Activated CD4-positive, alpha-beta T cell treated with anti-CD3 and anti-CD28 coated beads for 4 hours (primary cell): Measurements from ENCODE around the gene DCDC2C.

Source experiments
- DNase-seq, 2 donors: peaks; one replicate each; pipeline ENCODE4 v3.0.0-alpha.2; 2020

The DCDC2C gene

DNA sequence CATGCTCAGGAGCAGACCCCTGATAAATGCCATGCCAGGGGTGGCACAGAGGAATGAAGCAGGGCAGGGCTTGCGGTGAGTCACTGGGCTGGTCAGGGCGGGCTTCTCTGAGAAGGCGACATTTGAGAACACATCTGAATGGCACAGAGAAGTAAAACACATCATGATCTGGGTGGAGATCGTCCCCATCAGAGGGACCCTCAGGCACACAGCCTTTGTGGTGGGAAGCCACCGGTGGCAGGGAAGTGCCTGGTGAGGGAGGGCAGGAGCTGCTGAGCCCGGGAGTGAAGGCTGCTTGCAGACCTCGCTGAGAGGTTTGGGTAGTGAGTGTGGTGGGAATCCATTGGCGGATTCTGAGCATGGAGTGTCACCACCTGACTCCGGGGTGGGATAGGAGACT, 44.5 kb downstream of the DCDC2C start:
- no peak for DNase-seq

DNA sequence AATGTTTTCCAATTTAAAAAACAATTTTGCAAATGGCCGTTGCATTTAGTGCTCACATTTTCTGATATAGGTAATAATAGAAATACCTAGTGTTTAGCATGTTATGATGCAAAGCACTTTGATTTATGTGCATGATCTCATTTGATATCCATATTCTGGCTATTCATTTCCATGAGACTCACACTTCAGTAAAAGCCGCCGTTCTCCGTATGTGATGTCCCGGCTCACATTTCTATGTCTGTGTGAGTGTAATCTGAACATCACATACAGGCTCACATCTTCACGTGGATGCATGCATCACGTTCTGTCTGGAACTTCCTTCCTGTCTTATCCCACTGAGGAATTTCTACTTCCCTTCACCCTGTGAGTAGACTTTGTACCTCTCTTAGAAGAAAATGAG, 45.8 kb downstream of the DCDC2C start:
- no peak for DNase-seq

DNA sequence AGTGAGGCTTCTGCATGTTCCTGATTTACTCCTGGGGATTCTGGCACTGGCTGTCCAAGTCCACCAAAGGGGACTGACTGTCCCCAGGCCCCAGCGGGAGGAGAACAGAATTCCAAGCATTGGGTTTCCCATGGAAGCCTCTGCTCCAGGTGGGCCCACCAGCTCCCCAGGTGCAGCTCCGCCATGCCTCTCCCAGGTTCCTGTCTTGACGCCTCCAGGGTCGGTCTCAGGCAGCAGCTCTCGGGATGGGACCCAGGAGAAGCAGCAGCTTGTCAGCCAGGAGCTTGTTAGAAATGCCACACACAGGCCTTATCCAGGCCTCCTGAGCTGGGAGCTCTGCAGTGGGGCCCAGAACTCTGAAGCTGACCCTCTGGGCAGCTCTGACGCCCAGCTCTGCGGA, 47.9 kb downstream of the DCDC2C start:
- DNase-seq = no peak

DNA sequence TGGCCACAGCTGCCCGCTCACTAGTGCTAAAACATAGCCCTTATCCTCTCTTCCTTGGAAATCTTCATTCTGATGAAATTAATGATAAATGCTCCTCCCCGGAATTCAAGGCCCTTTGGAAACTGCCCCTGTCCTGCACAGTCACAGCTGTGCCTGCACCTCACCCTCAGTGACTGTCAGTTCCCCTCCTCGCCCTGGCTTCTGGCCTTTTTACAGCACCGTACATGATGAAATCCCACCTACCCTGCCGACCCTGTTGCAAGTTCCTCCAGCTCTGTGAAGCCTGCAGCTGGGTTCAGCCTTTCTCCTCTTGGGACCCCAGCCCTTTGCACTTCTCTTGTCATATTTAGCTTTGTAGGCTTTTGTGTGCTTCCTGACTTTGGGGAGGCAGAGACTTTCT, 48.4 kb downstream of the DCDC2C start:
- DNase-seq = no peak

DNA sequence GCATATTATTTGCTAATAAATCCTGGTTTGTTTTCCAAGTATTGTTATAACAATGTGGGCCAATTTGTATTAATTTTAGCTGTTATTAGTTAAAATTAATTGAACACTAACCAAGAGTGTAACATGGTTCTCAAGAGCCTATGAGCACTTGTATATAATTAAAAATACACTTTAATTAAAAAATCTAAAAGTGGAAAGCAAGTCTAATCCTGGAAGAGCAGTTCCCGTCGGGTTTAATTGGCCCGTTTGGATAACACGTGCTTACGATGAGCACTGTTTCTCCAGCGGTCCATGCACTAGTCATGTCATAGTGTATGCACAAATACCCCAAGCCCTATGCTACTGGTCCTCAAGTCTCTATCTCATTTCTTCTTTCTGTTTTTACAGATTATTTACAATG, 49.0 kb downstream of the DCDC2C start:
- DNase-seq = no peak

DNA sequence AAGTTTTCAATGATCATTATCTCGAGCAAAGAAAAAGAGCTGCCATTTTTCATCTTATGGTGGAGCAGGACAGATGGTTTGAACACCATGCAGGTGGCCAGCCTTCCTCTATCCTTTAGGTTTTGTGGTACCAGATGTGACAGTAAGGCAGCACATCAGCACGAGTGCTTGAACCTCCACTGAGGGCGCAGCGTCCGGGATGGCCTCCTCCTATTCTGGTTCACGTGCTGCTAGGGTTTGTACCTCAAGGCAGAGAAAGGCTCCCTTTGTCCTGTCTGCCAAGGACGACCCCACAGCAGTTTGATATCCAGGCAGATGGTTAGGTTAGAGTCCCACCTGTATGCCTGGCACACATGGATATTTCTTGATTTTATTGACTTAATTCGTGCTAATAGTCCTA, 50.2 kb downstream of the DCDC2C start:
- no peak for DNase-seq

DNA sequence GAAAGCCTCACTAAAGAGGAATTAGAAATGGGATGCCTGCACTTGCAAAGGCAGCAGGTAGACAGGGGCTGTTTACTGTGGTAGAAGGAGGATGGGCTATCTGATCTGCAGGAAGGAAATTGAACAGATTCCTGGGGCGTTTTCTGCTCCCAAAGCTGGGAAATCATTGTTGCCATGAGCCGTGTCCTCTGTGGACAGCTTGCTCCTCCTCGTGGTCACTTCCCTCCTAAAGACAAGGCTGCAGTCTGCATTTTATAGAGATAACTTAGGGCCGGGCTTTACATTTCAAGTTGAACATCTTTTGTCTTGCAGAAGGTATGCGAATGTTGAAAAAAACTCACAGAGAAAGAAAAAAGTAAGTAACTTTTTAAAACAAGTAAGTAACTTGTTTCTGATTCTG, 50.9 kb downstream of the DCDC2C start:
- no peak for DNase-seq

DNA sequence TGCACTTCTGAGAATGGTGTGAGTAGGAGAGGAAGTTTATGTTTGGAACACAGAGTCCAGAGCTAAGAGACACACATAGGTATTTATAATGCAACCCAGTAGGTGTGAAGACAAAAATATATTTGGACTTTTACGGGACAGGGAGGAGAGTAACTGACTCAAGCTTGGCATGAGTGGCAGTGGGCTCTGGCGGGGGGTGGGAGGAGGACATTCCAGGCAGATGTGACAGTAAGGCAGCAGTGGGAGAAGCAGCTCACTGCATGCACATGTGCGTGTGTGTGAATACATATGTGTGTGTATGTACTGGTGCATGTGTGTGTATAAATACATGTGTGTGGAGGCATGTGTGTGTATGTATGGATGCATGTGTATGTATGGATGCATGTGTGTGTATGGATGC, 51.4 kb downstream of the DCDC2C start:
- no peak for DNase-seq

DNA sequence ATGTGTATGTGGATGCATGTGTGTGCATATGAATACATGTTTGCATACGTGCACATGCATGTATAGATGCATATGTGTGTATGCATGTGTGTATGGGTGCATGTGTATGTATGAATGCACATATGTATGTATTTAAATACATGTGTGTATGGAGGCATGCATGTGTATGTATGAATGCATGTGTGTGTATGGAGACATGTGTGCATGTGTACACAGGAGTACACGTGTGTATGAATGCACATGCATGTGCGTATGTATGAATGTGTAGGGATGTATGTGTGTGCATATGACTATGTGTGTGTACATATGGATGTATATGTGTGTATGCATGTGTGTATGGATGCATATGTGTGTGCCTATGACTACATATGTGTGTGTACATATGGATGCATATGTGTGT, 51.9 kb downstream of the DCDC2C start:
- no peak for DNase-seq

DNA sequence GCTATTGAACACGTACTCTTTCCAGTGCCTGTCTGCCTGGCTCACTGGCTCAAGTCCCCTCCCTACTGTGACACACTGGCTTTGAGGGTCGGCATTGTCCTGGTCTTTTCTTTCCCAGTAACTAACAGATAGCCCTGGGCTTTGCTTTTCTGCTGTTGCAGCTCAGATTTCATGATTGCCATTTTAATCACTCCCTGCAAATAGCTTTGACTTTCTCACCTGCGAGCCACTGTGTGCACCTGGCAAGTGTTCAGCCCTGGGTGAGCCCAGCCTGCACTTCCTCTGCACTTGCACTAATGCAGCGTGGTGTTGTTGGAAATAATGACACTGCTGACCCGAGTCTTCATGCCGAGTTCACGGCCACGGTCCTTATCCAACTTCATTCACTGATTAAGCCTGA, 52.9 kb downstream of the DCDC2C start:
- no peak for DNase-seq

DNA sequence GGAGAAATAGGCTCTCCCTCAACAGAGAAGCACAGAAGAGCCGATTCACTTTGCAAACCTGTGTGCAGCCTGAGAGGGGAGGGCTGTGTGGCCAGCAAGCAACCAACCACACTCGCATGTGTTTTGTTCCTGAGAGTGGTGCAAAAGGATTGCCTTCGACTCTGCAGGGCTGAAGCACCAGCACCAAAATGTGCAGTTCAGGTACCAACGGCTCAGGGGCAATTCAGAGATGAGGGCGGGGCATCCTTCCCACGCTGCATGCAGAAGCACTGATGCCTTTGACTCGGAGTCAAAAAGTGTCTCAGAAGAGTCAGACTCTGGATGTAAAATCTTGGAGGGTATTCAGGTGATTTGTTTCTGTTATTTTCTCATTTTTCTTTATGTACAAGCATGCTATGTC, 55.5 kb downstream of the DCDC2C start:
- no peak for DNase-seq

DNA sequence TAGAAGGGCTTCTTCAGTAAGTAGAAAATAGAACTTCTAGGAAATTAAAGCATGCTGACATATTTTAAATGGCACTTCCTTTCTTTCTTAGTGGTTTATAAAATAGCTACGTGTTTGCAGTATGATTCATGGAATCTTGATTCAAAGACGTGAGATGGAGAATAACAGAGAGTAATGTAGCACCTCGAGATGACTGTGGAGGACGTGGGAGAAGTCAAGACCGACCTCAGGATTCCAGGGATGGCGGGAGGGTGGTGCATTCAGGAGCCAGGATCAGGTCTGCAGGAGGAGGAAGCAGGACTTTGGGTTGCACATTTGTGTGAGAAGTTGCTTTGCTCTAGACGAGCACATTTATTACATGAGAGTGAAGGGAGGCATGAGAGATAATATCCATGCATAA, 56.0 kb downstream of the DCDC2C start:
- DNase-seq = no peak

DNA sequence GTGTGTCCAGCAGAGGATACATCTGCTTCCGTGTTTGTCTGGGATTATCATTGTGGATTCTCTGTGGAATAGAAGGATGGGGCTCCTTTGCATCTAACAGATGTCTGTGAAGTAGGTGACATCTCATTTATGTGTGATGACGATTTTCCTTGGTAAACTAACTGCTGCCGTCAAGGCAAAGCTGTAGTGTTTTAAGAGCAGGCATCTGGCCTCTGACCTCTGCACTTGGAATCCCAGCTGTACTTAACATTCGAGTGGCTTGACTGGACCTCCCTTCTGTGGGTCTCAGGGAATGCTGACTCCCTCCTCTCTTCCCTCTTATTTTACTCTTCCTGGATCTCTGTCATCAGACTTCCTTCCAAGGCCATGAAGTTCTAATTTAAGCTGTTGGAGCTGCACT, 56.4 kb downstream of the DCDC2C start:
- DNase-seq = no peak

DNA sequence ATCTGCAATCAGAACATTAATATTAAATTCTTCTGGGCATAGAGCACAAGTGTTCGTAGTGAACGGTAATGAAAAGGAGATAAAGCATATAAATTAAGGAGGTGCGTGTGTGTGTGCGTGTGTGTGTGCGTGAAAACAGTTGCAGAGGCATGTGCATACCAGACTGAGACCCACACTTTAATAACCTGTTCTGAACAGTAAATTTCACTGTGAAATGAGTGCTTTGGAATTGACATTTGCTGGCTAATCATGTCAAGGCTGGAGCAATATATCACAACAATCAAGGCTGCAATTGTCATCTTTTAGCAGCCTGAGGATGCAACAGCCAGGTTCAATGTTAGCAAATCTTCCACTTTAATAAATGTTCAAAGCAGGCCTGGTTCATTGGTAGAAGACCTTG, 57.9 kb downstream of the DCDC2C start:
- no peak for DNase-seq

DNA sequence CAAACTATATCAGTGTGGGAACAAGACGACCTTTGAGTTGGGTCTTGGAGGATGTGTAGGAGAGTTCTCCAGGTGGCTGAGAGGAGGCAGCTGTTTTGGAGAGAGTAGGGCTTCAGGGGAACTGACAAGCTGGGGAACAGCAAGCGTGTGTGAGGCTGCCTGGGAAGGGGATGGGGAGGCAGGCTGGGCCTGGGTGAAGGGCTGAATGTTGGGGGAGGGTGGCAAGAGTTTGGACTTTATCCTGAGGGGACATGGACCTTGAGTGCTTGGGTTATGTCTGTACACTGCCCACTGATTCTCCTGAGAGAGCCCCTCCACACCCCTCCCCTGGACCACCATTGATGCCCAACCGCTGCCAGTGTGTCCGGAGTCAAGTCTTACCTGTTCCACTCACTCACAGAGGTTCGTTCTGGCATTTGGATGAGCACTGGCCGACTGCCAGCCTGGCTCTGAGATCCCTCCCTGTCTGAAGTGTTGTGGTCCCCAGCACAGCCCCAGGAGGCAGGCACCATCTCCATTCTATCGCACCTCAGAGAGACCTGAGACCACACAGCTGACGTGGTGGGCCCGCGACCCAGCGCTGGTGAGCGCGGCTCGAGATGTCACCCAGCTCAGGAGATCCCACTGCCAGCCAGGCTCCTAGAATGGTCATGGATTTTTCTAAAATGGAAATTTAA, 59.5 kb downstream of the DCDC2C start:
- DNase-seq = no peak

DNA sequence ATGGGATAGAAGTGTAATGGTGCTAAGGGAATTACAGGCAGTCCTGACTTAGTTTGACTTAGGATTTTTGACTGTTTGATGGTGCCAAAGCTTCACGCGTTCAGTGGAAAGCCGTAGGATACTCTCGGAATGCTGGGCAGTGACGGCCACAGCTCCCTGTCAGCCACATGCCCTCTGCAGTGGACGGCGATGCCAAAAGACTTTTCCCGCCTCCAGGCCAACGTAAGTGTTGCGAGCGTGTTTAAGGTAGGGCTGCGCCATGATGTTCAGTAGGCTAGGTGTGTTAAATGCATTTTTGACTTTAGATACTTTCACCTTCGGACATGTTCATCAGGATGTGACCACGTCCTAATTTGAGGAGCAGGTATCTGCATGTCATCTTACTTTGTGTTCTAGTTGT, 63.4 kb downstream of the DCDC2C start:
- no peak for DNase-seq

DNA sequence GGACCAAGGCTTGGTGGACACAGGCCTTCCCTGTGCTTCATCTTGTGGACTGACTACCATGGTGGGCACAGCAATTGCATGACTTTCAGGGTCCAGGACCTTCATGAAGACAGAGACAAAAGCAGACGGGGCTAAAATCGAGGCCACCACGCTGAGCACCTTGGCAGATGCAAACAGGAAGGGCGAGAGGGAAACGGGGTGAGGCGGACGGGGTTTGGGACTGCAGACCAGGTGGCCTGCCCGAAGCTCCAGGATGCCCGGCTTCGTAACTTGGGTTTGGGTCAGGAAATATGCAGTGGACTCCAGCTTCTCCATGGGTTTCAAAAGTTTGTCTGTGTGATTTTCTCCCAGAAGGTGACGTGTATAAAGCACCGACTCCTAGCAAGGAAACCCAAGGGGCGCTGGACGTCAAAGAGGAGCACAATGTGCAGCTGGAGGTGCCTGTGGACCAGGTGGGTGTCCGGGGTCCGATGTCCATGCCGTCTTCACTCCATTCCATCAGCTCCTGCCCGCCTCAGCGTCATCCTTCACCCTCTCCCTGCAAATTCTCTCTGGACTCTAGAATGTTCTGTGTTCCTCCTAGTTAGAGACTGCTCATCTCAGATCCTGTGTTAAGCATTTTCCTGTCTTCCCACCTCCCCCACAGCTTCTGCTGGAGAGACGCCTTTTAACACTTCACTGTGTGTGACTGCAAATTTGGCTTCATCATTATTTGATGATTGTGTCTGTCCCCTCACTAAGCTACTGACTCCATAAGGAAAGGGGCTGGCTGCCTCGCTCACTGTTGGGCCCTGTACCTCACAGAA, 65.8 kb downstream of the DCDC2C start:
- DNase-seq = no peak

DNA sequence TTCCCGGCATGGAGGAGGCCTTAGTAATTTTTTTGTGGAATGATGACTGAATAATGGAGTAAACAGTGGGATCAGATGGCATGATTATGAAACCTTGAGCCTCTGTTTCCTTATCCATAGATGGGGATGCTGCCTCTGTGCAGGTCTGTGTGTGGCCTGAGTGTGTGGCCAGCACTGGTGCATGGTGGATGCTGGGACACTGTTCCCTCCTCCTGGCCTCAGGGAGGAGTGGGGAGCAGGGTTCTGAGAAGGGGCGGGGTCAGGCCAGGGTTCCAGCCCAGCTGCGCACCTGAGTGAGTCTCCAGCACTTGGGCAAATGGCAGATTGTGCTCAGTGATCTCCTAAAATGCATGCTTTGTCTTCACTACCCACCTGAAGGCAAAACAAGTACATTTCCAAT, 66.4 kb downstream of the DCDC2C start:
- no peak for DNase-seq

DNA sequence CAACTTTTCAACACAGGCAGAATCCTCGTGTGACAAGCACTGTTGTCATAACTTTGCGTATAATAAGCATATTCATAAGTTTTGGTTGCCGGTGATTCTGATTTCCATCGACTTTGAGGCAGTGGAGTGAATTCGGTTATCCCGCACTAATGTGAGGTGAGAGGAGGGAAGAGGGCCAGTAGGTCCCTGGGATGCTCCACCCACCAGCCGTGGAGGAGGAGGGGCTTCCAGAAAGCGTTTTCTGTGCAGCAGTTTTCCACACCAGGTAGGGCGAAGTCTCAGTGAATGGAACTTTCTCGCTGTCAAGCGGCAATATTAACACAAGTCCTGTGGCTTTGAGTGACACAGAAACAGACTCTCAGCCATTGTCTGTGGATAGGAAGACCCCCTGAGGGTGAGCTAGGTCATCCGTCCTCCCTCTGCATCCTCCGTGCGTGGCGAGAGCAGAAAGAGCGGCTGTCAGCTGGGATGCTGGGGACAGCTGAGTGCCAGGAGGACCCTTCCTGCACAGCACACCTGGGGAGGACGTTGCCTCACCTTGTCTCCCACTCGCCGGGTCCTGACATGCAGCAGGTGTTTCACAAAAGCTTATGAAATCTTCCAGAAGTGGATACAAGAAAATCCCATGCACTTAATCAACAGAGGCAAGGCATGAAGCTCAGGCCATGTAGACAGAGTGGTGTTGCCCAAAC, 67.5 kb downstream of the DCDC2C start:
- no peak for DNase-seq

DNA sequence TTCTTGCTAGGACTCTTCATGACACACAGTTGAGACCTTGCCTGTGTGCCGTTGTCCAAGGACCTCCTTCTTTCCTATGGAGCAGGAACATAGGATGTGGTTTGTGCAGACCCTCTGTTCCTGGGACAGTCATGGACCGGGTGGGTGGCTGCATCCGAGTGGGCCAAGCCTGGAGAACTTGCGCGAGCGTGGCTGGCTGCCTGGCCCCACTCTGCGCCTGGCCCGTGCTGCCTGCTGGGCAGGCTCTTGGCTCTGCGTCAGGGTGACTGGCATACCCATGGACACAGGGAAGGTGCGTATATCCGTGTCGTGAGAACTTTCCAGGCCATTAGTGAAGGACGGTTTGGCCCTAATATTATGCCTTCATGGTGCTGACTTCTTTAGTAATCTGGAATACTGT, 68.2 kb downstream of the DCDC2C start:
- no peak for DNase-seq

DNA sequence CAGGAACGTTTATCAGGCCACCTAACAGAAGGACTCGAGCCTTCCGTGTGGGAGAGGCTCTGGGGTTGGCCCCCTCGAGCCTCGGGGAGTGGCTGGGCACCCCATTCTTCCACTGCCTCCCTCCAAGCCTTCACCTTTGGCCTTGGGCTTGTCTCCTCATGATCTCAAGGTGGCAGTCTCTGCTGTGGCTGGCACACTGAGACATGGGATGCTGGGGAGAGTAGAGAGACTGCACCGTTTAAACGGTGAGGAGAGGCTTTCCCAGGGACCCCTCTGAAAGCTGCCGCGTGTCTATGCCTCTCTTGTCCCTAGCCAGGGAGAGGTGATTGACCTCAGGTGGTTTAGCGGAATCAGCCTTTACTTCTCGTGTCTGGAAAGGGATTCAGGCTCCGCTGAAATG, 71.0 kb downstream of the DCDC2C start:
- no peak for DNase-seq

DNA sequence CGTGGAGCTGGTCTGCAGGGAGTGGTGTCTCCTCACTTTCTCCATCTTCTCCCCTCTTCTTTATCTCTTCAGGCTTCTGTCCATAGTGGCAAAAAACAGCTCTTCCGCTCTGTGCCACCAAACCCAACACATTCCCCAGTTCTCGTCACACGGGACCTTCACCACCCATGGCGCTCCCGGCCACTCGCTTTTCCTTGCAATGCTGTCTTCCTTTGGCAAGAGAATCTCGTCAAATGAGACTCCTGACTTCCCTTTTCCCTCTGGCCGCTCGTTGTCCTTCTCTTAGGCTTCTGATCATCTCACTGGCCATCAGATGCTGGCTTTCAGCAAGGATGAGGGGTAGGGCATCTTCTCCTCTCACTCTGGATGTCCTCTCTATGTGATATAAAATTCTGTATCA, 72.9 kb downstream of the DCDC2C start:
- no peak for DNase-seq

DNA sequence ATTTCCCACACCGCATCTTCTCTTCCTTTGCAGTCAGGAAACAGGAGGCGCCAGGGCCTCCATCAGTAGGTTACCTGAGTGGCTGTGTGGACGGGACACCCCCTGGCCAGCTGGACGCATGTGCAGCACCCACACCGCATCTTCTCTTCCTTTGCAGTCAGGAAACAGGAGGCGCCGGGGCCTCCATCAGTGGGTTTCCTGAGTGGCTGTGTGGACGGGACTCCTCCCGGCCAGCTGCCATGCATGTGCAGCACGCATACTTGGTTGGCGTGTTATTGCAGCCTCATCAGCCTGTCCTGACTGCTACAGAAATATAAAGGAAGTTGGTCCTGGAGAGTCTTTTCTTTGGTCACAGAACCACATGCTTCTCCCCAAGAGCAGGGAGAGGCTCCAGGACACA, 74.6 kb downstream of the DCDC2C start:
- DNase-seq = no peak

DNA sequence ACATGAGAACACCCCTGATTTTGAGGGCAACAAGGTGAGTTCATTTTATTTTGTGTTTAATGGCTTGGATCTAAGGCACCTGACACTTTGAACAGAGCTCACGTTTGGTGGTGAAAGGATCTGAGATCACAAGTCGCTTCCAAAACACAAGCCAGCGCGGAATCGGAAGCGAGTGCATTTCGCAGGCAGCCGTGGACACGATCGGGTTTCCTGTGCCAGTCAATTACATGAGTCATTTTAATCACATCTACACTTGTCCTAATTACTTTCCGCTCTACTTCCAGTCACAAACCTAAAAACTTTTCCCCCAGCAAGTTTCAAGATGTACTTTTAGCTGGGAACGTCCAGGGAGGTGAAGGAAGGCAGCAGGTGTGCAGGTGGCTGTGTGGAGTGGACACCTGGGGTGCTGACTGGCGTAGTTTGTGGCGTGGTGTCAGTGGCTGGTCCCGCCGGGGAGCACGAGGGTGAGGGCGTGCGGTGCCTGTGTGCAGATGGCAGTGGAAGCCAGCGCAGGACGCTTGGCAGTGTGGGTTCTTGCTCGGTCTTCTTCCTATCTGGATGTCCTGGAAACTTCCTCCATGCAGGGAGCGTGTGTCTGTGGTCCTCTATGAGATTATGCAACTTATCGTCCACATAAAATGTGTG, 75.6 kb downstream of the DCDC2C start:
- no peak for DNase-seq
